ENCODE data around the gene FEZF2. TPM values are rescaled to one million over a fixed set of nuclear protein-coding genes. Genes with fewer than 3 reads are reported as not detected.

The FEZF2 gene
- total and polyA plus RNA-seq, 3 donors from 2014 or later = not detected

GRCh38 chr3:62378311-62378789 lies 5.0 kb upstream of the FEZF2 start:
- H3K27me3 ChIP-seq = no peaks in the 10 kb centered on the region
- no peak overlapping the region for H3K4me3 ChIP-seq
- 8% methylated on average over 19 to 29 of the region's 29 CpGs for WGBS, 2 donors
- no peak for DNase-seq
- H3K9me3 ChIP-seq = no peaks in the 10 kb centered on the region
- H3K36me3 ChIP-seq (ENCODE audit: low read depth, missing control alignments) = no peaks in the 10 kb centered on the region
- H3K4me1 ChIP-seq = peaks cover 14% of the 10 kb centered on the region
- intact Hi-C loops (cut with DNase I; ENCODE audit: low total_unique reads) = no loop called here
- TF ChIP-seq POLR2A (IDR thresholded peaks at IDR 0.05) (no peak), CTCF (IDR thresholded peaks at IDR 0.05) (no peak)
- no peak overlapping the region for H3K27ac ChIP-seq

GRCh38 chr3:62376906-62377877 lies 3.8 kb upstream of the FEZF2 start:
- H3K4me3 ChIP-seq = no peak overlapping the region

GRCh38 chr3:62376454-62376720 lies 3.0 kb upstream of the FEZF2 start:
- no peak for DNase-seq
- Histone ChIP-seq H3K36me3 (ENCODE audit: low read depth, missing control alignments) (no peaks in the 10 kb centered on the region), H3K27me3 (no peaks in the 10 kb centered on the region), H3K4me1 (peaks cover 20% of the 10 kb centered on the region), H3K4me3 (no peak overlapping the region), H3K9me3 (no peaks in the 10 kb centered on the region), H3K27ac (no peak overlapping the region)
- intact Hi-C loops (cut with DNase I; ENCODE audit: low total_unique reads) = no loop called here
- TF ChIP-seq POLR2A (IDR thresholded peaks at IDR 0.05) (no peak), CTCF (IDR thresholded peaks at IDR 0.05) (no peak)
- 46 to 51% methylated on average over 3 of the region's 3 CpGs for WGBS, 2 donors

More at GRCh38 chr3:62376906-62377877, 3.8 kb upstream of the FEZF2 start:
- DNase-seq = no peak
- intact Hi-C loops (cut with DNase I; ENCODE audit: low total_unique reads) = no loop called here
- no peak for TF ChIP-seq CTCF (IDR thresholded peaks at IDR 0.05)
- no peak for TF ChIP-seq POLR2A (IDR thresholded peaks at IDR 0.05)
- Histone ChIP-seq H3K27me3 (no peaks in the 10 kb centered on the region), H3K36me3 (ENCODE audit: low read depth, missing control alignments) (no peaks in the 10 kb centered on the region), H3K4me1 (peaks cover 20% of the 10 kb centered on the region), H3K9me3 (no peaks in the 10 kb centered on the region), H3K27ac (no peak overlapping the region)
- 22 to 26% methylated on average over 32 to 63 of the region's 65 CpGs for WGBS, 2 donors

GRCh38 chr3:62375655-62376453 lies 2.5 kb upstream of the FEZF2 start:
- H3K4me3 ChIP-seq = no peak overlapping the region
- intact Hi-C loops (cut with DNase I; ENCODE audit: low total_unique reads) = no loop called here
- DNase-seq = no peak
- no peaks in the 10 kb centered on the region for H3K9me3 ChIP-seq
- no peaks in the 10 kb centered on the region for H3K27me3 ChIP-seq
- TF ChIP-seq POLR2A (IDR thresholded peaks at IDR 0.05) (no peak), CTCF (IDR thresholded peaks at IDR 0.05) (no peak)
- H3K4me1 ChIP-seq = peaks cover 20% of the 10 kb centered on the region
- 37 to 41% methylated on average over 14 of the region's 14 CpGs for WGBS, 2 donors
- no peak overlapping the region for H3K27ac ChIP-seq
- no peaks in the 10 kb centered on the region for H3K36me3 ChIP-seq (ENCODE audit: low read depth, missing control alignments)

All from testis (tissue), 3 donors.